Choroid plexus epithelial cell (primary cell): ENCODE data around the gene STARD5.

Source experiments
- DNase-seq: peaks from one replicate; pipeline ENCODE4 v3.0.0-alpha.2; 2010; ENCODE audit warnings: low read depth
- H3K4me3 ChIP-seq: 2 replicates; pipeline ENCODE4 v1.5.1; 2011; ENCODE audit warnings: low read depth, mild to moderate bottlenecking, control low read depth, low read length, moderate library complexity
- TF ChIP-seq, protein P1 (sequence below): conservative IDR thresholded peaks from 2 replicates; pipeline ENCODE4 v1.5.1; 2011; ENCODE audit warnings: low read depth, mild to moderate bottlenecking, control low read depth, inconsistent platforms, low read length, moderate library complexity

Gene STARD5

DNA sequence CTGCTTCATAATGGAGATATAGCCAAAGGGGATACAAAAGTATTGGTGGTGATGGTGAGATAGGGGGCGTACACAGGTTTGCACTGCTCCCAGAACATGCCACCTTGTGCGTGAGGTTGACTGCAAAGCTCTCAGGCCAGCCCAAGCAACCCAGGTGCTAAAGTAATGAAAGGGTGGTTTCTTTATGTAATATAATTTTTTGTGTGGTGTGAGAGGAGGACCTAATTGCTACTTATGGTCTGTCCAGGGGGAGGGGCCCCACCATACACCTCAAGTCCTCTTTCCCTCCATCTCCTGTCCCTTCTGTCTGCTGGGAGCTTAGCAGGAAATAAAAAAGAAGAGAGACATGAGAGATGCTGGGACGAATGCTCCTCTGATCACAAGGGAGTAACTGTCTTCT lies 53.8 kb downstream of the STARD5 start:
- H3K4me3 ChIP-seq: no peak overlapping the region
- DNase-seq: no peak
- TF ChIP-seq, protein P1, sequence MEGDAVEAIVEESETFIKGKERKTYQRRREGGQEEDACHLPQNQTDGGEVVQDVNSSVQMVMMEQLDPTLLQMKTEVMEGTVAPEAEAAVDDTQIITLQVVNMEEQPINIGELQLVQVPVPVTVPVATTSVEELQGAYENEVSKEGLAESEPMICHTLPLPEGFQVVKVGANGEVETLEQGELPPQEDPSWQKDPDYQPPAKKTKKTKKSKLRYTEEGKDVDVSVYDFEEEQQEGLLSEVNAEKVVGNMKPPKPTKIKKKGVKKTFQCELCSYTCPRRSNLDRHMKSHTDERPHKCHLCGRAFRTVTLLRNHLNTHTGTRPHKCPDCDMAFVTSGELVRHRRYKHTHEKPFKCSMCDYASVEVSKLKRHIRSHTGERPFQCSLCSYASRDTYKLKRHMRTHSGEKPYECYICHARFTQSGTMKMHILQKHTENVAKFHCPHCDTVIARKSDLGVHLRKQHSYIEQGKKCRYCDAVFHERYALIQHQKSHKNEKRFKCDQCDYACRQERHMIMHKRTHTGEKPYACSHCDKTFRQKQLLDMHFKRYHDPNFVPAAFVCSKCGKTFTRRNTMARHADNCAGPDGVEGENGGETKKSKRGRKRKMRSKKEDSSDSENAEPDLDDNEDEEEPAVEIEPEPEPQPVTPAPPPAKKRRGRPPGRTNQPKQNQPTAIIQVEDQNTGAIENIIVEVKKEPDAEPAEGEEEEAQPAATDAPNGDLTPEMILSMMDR: no peak

DNA sequence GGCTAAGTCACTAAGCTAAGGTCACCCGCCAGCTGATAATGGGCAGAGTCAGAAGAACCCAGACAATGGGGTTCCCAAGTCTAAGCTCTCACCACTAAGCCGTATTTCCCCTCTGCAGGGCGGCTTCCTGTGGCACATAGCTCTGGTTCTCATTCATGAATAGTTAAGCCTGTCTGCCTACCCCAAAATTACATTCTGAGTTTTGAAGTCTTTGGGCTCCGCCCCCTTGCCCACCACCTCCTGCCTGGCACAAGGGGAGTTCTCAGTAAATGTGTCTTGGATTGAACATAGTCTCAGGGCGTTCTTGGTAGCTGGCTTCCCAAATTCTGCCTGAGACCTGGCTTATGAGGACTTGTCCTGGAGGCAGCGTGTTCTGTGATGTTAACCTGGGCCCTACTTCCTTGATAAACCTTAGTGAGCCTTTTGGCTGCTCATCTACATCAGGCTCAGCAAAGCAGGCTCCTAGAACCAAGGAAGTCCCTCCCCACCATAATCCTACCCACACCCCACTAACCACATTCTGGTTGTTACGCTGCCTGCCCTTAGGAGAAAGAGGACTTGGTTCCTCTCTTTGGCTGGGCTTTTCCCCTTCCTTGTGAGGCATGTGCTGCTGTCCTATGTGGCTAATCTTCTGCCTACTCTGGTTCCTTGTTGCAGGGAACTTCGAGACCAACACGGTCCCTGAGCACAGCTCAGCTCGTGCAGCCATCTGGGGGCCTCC lies 54.9 kb downstream of the STARD5 start:
- no peak overlapping the region for H3K4me3 ChIP-seq
- TF ChIP-seq, protein P1: no peak
- no peak for DNase-seq

DNA sequence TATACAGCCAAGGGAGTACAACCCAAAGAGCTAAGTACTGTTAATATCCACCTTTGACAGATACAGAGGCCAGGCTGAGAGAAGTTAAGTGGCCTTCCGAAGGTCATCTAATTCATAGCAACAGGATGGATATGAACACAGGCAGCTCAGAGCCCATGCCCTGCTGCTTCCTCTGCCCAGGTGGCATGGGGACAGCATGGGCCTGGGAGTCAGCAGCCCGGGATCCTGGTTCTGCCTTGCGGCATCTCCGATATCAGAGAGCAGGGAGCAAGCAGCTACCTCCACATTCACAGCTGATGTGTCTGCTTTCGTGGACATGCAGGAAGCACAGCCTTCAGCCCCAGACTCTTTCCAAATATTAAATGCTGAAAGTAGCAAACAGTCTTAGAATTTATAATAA lies 55.6 kb downstream of the STARD5 start:
- H3K4me3 ChIP-seq: no peak overlapping the region
- DNase-seq: no peak
- TF ChIP-seq, protein P1: no peak

DNA sequence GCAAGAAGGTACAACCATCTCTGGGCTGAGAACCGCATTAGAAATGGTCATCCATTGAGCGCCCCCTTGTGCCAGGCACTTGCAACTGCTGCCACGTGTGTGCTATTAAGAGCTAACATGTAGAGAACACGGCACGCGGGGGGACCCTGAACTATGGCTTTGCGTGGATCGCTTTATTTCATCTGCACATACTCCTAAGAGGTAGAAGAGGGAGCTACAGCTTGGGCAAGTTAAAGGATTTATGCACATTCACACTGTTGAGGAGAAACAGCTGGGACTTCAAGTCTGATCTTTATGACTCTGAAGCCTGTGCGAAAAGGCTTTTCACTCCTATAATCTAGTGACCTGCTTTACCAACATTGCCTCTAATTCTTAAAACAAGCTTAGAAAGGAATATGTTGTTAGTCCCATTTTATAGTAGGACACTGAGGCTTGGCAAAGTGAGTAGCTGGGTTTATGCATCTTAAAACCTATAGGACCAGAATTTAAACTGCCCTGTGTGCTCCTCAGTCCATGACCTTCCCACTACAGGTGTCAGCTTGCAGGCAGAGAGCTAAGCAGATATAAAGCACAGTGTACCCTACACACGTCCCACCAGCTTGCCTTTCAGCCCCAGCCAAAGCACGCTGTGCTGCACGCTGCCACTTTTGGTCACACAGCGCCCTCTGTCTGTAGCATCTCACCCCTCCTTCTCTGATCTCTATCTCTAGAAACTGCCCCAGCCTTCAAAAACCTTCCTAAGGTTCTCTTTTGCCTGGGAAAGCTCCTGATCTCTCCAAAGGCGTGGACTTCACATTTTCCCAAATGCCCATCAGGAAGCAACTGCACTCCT lies 57.8 kb downstream of the STARD5 start:
- peak; percentile 88 for DNase-seq
- TF ChIP-seq, protein P1: peak; percentile 96
- peak overlapping the region; percentile 29 for H3K4me3 ChIP-seq

DNA sequence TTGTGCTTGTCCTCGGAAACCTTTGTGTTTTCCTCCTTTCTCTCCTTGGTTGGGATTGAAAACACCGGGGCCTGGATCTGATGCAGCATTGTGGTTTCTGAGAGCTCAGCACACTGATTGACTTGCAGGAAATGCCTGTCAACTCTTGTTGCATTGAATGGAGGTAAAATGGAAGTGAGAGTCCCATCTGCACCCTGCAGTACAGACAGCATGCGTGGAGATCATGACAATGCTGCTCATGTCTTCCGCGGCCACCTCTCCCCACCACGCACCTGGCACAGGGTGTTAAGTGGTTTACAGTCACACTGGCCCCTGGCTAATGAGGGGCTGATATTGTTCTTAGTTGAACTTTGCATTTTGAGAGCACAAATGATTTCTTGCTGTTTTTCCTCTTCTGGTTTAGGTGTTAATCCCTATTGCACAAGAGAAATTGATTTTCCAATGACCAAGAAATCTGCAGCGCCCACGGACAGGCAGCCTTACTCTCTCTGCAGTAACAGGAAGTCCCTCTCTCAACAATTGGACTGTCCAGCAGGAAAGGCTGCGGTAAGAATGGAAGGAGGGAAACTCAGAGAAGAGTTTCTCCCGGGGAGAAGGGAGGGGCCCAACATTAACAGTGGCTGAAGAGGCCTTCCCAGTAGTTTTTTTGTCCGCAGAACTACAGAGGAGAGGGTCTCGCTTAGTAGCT lies 58.5 kb downstream of the STARD5 start:
- DNase-seq: no peak
- TF ChIP-seq, protein P1: no peak
- H3K4me3 ChIP-seq: peak overlapping the region; percentile 29

DNA sequence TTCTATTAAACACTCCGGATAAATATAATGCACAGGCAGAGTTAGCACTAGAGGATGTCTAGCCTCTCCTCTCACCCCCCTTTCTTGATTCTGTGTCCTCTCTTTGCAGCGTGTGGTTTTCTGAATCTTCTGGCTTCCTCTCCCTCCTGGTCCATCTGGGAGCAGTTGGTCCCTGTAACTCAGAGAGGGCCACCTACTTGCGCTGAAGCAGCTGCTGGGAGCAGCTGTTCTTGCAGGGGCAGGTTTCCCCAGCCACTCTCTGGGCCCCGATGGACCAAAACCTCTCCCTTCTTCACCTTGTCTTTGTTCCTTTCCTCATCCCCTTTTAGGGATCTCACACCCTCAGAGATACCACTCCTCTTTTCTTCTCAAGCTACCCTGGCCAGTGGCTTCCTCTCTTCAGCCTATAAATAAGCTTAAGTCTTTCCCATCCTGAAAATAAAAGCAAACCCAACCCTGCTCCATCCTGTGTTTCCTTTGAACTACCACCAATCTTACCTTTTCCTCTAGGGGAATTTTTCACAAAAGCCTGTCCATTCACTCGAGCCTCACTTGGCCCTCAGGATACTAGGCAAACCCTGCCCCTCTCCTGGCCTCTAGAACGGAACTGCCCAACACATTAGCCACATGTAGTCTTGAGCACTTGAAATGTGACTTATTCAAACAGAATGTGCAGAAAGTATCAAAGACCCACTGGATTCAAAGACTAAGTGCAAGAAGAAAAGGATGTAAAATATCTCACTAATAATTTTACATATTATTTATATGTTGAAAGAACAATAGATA lies 59.7 kb downstream of the STARD5 start:
- DNase-seq: no peak
- TF ChIP-seq, protein P1: no peak
- H3K4me3 ChIP-seq: no peak overlapping the region
